Activated naive CD4-positive, alpha-beta T cell (primary cell): ENCODE data around the gene KLF5.
A peak's percentile ranks its signal among the peaks of the same experiment; 100 is the strongest.

Source experiments
- DNase-seq, 4 experiments: peaks; one replicate each; lab custom pipeline; 2025; lab: John Stamatoyannopoulos, UW

Gene KLF5

DNA sequence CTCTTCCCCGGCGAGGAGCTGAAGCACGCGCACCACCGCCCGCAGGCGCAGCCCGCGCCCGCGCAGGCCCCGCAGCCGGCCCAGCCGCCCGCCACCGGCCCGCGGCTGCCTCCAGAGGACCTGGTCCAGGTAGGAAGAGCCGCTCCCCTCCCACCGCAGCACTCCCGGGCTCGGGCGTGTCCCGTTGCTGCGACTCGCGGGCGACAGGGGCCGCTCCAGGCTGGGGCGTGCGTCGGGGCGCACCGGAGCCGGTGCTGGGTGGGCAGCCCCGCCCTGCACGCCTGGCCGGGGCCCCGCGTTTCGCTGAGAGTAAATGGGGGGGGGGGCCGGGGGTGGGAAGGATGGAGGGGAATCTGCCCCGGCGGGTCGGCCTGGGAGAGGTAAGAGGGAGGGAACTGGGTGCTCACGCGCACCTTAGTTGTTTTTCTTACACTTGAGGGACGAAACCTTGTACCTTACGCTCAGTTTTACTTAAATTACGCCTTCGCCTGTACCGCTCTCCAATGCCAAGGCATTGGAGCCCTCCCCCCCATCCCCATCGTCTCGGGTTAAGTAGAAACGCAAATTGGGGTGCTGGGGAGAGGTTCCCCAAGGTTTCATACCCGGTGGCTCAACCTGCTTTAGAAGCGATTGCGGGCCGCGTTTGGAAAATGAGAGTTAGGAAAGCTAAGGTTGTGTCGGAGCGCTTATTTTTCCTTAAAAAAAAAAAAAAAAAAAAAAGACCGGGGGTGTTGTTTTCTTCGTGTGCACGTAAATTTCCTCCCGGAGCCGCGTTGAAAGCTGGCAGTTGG, 850 bp downstream of the KLF5 start:
- peak in 2 of 4 experiments; percentile 19 to 43 for DNase-seq

DNA sequence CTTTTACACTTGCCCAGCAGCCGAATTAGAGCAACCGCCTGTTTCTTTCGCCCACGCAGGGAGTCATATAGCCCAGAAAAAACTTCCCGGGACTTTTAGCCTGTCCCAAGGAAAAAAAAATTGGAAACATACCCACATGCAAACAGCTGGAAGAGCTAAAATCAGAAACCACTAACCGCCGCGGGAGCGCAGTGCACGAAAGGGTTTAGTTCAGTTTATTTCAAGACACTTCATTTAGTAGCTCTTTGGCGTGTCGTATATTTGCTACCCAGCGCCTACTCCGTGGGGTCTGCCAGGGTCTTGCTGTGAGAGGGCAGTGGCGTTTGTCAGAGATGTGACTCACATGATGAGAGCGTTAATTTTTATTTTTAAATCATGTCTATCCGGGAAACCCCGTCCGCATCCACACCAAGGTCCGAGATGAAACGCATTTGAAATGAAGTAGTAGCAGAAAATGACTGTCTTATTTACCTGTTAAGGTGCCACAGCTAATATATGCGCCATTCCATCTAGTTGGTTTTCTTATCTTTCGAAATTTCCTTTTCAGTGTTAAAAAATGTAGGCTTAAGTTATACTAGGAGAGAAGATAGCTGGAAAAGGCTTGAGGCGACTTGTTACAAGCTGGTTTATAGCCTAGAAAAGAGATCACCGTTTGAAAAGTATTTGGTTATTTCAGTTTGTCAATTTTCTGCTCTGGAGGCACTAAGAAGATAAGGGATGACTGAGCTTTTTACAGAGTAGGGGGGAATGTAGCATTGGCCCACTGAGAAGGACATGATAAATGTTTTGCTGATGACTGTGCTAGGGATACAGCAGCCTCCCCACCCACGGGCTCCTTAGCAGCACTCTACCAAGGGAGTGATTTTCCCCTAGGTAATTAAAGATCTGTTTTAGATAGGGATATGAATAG, 1.7 kb downstream of the KLF5 start:
- DNase-seq, result no peak

DNA sequence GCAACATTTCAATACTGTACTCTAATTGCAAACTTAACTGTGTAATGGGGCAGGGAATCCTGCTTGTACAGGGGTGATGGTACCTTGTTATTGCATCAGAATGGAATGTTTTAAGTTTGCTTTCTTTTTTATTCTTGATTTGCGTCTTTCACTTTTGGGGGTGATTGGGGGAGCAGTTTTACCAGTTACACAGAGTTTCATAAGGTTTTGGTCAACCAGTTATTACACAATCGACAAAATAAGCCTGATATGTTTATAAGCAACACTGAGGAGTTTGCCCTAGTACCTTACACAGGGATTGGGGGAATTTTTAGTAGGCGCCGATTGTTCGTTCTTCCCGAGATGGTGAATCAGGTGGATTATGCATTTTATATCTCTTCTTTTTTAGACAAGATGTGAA, 2.7 kb downstream of the KLF5 start:
- DNase-seq, result no peak

DNA sequence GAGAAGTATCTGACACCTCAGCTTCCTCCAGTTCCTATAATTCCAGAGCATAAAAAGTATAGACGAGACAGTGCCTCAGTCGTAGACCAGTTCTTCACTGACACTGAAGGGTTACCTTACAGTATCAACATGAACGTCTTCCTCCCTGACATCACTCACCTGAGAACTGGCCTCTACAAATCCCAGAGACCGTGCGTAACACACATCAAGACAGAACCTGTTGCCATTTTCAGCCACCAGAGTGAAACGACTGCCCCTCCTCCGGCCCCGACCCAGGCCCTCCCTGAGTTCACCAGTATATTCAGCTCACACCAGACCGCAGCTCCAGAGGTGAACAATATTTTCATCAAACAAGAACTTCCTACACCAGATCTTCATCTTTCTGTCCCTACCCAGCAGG, 3.1 kb downstream of the KLF5 start:
- DNase-seq, result no peak

DNA sequence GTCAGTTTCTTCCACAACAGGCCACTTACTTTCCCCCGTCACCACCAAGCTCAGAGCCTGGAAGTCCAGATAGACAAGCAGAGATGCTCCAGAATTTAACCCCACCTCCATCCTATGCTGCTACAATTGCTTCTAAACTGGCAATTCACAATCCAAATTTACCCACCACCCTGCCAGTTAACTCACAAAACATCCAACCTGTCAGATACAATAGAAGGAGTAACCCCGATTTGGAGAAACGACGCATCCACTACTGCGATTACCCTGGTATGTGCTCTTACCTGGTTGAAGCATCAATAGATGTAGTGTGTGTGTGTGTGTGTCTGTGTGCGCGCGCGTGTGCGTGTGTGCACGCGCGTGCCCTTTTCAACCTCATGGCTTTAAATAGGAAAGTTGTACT, 3.7 kb downstream of the KLF5 start:
- no peak for DNase-seq

DNA sequence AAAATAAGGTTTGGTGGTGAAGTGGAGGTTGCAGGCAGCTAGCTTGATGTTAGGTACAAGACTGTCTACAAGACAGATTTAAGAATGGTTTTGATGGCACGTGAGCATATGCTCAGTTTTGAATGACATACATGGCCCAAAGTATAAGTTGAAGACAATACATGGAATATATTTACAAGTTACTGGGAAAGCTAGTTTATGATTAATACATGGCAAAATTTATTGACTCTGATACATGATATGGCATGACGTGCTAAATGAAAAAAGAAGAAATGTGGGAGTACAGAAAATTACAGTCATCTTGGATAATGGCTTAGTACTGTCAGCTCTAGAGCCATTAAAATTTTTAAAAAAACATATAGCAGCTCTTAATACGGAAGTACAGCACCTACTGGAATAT, 4.4 kb downstream of the KLF5 start:
- DNase-seq, result no peak

DNA sequence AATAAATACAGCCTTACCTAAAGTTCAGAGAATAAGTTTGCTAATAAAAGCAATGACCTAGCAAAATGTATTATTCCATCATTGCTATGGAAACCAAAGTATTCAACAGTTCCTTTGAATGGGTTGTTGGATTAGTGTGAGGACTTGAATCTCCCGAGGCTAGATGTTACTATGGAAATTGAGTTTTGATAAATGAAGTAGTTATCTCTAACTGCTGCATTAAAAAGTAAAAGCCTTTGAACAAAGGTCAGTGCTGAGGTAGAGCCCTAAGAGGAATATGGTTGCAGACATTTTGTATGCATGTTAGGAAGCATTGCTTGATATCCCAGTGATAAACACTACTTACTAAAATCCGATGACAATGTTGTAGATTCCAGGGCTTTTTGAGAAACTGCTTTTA, 6.2 kb downstream of the KLF5 start:
- DNase-seq, result no peak

DNA sequence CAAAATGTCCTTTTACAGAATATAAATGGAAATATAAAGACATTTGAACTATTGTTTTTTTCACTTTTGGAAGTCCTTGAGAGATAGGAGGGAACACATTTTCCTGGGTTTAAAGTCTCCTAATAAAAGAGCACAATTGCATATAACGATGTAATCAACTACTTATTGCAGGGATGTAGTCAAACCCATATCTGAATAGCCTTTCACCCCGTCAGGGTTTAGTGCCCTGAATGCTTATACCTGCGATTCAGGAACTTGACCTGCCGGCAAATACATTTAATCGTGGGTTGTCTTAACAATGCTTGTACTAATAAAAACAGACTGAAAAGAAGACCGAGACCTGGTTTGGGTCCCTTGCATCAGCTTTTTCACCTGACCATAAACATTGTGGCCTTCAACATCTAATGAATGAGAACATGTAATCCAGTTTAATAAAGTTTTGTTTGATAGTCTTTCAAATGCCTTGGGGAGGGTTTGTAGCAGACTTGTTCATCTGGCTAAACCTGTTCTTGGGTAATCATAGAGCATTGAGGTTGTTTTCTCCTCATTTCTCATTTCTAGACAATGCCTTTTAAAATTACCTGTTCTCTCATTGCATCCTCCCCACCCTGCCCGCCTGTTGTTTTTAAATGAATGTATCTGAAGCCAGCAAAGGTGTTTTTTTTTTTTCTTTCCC, 7.0 kb downstream of the KLF5 start:
- DNase-seq, result no peak

DNA sequence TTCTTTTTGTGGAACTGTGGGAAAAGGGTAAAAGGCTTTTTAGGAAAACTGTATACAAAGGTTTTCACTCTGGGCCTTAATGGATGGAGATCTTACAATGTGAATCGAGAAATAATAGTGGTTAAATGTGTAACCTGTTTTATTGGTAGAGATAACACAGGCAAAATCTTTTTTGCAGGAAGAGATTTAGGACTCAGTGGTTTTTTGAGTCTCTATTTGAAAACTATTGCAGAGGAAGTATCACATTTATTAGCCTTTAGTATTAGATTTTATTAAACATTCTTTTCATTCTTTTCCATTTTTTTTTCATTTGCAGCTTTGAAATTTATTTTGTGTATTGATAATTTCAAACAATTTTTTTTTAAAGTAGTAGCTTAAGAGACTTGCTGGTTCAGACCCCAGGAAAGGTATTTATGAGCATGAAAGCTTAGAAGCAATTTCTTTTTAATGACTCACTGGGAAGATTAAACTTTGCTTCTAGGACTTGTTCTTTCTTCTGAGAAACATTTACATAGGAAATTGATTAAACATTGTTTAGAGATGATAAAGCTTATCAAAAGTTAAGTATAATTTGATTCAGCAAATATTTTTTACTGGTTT, 10.5 kb downstream of the KLF5 start:
- DNase-seq, result no peak

DNA sequence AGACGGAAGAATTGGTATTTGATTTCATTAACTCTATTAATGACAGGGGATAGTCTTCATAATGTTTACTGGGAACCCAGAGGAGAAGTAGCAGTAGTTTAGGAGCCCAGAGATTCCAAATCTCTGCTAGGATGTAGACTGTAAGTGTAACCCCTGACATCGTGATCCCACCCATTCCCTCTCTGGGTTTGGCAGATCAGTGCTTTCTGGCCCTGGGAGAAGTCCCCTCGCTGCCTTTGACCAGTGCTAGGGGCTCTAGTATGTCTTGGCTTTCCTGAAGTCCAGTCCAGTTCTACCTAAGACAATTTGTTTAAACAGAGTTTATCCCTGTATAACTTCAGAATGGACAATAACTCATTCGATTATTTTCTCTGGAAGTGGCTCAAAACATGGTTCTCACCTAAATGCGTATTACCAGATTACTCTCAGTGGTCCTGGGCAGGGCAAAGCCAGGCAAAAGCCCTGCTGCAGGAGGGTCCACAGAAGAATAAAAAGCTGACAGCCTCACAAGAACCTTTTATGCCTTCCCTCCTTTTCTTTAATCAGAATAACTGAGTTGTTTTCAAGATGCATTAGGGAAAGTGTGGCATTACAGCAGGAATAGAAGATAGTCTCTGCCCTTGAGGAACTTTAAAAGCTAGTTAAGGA, 11.8 kb downstream of the KLF5 start:
- no peak for DNase-seq

DNA sequence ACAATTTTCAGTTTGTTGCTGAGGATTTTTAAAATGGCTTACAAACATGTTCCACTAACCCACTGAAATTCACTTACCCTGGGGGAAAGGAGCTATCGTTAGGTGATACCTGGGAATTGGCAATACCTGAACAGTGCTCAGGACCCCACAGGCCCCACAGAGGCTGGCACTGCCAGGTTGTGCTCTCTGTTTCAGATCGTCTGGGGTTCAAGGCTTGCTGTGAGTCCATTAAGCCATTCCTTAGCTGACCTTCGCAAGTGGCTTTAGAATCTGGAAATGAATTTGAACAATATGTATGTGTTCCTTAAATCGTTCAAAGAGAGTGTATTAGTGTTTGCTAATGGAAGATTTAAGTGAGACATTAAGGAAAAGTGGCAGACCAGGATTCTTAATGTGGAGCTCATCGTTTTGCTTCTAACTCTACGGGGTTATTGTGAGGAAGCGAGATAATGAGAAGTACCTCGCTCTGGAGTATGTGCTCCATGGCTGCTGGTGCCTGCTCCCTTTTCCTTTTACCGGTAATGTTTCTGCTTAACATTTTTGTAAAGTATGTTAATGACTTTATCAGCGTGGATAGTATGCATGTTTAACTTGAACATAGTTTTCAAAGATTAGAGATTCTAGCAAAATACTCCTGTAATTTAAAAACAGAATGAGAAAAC, 13.6 kb downstream of the KLF5 start:
- no peak for DNase-seq

DNA sequence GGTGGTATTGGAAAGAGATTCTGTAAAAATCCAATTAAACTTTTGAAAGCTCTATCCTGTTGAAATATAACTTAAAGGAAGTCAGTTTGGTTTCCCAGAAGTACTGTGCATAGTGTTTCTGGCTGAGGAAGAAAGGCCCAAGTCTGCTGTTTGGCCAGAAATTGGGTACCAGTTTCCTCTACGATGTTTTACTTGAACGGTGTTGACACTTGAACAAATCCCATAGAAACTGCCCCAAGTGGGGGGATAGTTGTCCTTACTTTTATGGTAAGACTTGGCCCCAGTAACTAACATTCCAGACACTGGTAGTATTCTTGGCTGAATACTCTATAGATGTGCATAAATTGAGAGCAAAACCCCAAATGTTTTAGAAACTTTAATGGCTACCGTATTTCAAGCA, 14.2 kb downstream of the KLF5 start:
- DNase-seq, result no peak

DNA sequence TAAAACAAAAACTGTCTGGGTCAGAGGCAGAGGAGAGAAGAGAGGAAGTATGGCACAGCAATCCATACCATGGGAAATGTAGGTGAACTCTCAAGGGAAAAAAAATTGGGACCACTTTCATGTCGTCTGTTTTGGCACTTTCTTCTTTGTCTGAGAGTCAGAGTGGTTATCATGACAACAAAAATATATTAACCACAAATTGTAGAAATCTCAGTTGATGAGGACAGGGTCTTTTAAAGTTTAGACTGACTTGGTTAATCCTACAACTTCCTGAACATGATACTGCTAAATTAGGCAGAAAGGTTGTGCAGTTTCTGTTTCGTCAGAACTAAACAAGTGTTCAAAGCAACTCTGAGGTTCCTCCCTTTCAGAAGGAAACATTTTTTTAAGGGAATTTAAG, 15.2 kb downstream of the KLF5 start:
- DNase-seq, result no peak

DNA sequence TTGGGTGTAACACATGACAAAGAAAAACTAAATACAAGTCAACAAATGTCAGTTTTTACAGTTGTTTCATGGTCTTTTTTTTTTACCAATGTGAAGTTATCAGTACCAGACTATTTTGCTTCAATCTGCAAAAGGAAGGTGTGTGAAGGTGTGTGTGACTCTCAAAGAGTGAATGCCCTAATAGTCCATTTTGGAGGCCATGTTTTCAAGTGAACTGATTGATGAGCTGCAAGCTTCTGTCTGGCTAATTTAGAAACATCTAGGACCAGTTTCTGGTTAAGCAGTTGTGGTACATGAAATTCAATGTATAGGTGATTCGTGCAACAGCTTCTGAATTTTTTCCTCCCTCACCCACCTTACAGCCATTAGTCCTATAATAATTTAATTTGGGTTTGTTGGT, 16.1 kb downstream of the KLF5 start:
- DNase-seq, result no peak

DNA sequence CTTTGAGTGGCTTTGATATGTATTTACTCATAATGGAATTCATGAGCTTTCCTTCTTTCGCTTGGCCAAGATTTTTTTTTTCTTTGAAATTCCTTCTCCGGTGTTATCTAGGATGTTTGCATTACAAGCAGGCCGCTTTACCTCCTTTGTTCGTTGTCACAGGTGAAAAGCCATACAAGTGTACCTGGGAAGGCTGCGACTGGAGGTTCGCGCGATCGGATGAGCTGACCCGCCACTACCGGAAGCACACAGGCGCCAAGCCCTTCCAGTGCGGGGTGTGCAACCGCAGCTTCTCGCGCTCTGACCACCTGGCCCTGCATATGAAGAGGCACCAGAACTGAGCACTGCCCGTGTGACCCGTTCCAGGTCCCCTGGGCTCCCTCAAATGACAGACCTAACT, 16.7 kb downstream of the KLF5 start:
- DNase-seq, result no peak

DNA sequence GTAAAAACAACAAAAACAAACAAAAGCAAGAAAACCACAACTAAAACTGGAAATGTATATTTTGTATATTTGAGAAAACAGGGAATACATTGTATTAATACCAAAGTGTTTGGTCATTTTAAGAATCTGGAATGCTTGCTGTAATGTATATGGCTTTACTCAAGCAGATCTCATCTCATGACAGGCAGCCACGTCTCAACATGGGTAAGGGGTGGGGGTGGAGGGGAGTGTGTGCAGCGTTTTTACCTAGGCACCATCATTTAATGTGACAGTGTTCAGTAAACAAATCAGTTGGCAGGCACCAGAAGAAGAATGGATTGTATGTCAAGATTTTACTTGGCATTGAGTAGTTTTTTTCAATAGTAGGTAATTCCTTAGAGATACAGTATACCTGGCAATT, 17.1 kb downstream of the KLF5 start:
- no peak for DNase-seq

DNA sequence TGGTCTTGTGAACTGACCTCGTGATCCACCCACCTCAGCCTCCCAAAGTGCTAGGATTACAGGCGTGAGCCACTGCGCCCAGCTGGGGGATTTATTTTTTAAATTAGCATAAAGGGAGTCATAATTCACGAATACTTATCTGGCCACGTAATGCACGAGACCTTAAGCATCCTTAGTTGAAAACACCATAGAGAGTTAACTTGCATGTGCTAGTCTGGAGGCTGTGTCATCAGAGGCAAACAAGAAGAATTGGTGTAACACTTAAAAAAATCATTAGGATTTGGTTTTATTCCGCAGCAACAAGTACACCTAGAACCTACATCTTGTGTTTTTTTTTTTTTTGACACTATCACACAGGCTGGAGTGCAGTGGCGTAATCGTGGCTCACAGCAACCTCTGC, 19.1 kb downstream of the KLF5 start:
- DNase-seq, result no peak

DNA sequence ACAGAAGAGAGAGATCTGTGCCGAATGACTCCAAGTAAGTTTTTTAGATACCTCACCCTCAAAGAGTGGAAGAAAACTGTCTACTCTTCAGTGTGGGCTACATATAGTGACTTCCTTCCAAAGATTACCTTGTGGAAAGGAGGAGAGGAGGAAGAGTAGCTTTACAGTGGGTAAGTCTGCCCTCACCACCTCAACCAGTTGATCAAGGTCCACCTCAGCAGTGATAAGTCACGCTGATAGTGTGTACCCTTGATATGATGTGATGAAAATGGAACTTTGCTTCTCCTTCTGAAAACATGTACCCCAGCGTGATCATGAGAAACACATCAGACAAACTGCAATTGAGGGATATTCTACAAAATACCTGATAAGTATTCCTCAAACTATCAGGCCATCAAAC, 20.6 kb downstream of the KLF5 start:
- DNase-seq, result no peak

DNA sequence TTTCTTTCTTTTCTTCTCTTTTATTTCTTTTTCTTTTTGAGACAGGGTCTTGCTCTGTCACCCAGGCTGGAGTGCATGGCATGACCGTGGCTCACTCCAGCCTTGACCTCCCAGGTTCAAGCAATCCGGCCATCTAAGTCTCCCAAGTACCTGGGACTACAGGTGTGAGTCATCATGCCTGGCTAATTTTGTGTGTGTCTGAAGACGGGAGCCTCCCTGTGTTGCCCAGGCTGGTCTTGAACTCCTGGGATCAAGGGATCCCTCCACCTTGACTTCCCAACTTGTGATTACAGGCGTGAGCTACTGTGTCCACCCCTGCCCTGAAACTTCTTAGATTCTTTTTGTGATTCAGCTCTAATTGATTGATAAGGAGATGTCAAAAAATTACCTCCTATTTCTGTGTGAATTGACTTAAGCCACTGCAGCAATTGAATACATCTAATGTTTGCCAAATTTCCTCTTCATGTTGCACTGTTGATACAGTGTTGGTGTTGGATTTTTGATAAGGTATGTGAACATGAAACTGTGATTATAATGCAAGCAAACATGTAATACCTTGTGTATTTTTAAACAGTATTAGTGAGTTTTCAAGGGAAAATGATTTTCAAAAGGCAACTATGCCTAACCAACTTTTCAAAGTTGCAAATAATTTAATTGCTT, 22.6 kb downstream of the KLF5 start:
- DNase-seq, result no peak

DNA sequence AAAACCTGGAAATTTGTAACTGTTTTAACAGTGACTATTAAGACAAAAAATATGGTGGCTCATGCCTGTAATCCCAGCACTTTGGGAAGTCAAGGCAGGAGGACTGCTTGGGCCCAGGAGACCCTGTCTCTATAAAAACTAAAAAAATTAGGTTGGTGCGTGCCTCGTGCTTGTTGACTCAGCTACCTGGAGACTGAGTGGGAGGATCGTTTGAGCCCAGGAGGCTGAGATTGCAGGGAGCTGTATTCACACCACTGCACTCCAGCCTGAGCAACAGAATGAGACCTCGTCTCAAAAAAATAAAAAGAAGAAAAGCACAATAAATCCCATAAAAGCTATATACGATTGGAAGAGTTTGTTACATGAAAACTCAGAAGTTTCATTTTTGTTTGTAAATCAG, 23.7 kb downstream of the KLF5 start:
- DNase-seq, result no peak

DNA sequence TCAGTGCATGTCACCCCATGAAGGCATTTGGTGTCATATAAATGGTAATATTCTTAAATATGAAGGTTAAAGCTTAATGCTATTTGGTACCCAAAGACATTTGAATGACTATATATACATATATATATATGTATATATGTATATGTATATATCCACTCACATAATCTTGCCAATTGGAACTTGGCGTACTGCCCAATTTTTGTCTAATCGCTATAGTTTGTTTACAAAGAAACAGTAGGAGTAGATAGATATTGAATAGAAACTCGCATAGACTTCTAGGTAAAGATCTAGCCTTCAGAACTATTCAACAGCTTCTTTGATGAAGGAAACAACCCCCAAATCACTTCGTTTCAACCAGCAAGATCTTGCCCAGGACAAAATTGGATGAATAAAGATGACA, 24.1 kb downstream of the KLF5 start:
- DNase-seq, result no peak
